Measurements from ENCODE around the gene C11orf16. TPM values are rescaled to one million over a fixed set of nuclear protein-coding genes. Genes with fewer than 3 reads are reported as not detected.

C11orf16 gene
- total RNA-seq, 1 donor from 2014 or later, result not detected

DNA sequence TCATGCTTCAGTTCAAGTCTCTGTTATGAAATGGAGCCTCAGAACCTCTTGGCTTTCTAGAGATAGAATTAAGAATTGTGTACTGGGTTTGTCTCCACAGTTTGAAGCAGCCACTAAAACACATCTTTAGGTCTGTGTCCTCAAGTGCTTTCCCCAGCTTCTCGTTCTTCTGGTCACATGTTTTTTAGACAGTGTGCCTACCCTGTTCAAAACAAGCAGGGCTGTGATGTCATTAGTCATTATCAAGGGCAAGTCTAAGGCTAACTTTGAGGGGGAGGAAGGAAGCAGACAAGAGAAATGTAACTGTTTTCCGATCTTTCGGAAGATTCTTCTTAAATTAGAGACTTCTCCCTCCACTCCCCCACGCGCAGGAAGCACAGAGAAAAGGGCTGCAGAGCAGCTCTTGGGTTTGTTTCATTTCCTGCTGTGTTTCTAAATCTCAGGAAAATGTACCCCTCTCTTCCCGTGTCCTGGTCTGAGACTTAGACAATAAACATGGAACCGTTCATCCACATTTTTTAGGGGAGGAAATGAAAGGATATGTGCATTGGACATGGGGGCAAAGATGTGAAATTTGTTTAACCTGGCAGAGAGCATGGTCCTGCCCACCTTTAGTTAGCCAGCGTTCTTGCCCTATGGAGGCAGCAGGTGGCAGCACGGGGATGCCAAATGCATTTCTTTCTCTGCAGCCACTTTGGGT is 18.6 kb downstream of the C11orf16 start:
- Histone ChIP-seq H3K27me3 (no peaks in the 10 kb centered on the region), H3K9me3 (no peaks in the 10 kb centered on the region), H3K36me3 (peaks cover 34% of the 10 kb centered on the region), H3K4me3 (peak overlapping the region; percentile 17), H3K4me1 (peaks cover 47% of the 10 kb centered on the region), H3K27ac (peak overlapping the region; percentile 59)
- ATAC-seq (no peak), DNase-seq (no peak)
- intact Hi-C loops (cut with DNase I), result no loop called here
- TF ChIP-seq, protein P1, sequence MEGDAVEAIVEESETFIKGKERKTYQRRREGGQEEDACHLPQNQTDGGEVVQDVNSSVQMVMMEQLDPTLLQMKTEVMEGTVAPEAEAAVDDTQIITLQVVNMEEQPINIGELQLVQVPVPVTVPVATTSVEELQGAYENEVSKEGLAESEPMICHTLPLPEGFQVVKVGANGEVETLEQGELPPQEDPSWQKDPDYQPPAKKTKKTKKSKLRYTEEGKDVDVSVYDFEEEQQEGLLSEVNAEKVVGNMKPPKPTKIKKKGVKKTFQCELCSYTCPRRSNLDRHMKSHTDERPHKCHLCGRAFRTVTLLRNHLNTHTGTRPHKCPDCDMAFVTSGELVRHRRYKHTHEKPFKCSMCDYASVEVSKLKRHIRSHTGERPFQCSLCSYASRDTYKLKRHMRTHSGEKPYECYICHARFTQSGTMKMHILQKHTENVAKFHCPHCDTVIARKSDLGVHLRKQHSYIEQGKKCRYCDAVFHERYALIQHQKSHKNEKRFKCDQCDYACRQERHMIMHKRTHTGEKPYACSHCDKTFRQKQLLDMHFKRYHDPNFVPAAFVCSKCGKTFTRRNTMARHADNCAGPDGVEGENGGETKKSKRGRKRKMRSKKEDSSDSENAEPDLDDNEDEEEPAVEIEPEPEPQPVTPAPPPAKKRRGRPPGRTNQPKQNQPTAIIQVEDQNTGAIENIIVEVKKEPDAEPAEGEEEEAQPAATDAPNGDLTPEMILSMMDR (IDR thresholded peaks at IDR 0.05), result peak; percentile 70

DNA sequence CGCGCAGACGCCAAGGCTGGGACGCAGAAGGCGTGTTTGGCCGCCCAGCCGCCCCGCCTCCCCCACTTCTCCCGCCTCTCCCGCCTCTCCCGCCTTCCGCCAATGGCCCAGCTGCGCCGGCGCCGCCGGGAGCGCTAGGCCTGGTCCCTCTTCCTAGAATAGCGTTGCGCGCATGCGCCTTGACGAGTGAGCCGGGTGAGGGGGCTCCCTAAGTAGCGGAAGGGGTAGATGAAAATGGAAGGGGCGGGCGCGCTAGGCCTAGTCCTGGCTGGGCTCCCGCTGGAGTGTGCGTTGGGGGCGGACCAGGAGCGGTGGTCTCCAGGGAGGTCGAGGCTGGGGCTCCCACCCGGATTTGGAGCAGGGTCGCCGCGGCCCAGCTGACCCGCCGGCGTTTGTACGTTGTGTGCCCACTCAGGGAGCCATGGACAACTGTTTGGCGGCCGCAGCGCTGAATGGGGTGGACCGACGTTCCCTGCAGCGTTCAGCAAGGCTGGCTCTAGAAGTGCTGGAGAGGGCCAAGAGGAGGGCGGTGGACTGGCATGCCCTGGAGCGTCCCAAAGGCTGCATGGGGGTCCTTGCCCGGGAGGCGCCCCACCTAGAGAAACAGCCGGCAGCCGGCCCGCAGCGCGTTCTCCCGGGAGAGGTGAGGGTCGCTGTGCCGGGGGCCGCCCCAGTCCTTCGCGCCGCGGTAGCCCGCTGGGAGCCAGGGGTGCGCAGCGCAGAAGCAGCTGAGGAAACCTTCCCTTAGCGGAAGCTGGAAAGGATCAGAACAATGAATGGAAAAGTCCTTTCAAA is 21.5 kb downstream of the C11orf16 start, which contains the start of gene AKIP1:
TSS of gene AKIP1 (plus strand) at position 161 of the 795 bp plus-strand sequence. CDS start at position 422, 261 bp downstream.
- H3K36me3 ChIP-seq, result peaks cover 10% of the 10 kb centered on the region
- peak within 1 kb of the TSS; percentile 86 for H3K27ac ChIP-seq
- ATAC-seq, result peak; percentile 98
- H3K27me3 ChIP-seq, result no peaks in the 10 kb centered on the region
- H3K9me3 ChIP-seq, result no peaks in the 10 kb centered on the region
- intact Hi-C loops (cut with DNase I), result no loop called here
- DNase-seq, result peak; percentile 98
- H3K4me3 ChIP-seq, result peak within 1 kb of the TSS; percentile 97
- H3K4me1 ChIP-seq, result peaks cover 32% of the 10 kb centered on the region
- TF ChIP-seq, protein P1 (IDR thresholded peaks at IDR 0.05), result no peak

DNA sequence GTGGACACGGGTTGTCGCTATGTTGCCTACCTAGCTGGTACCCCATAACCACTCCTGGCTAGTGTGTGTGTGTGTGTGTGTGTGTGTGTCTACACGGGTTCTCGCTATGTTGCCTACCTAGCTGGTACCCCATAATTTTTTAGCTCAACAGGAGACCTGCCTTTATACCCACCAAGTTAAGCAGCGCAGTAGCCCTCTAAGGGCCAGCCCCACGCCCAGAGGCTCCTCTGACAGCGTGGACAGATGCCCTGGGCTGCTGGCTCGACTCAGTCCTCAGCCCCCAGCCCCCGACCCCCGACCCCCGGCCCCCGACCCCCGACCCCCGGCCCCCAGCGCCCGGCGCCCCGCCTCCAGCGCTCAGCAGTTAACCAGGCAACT is 22.1 kb downstream of the C11orf16 start:
- H3K4me3 ChIP-seq, result peak overlapping the region; percentile 97
- H3K9me3 ChIP-seq, result no peaks in the 10 kb centered on the region
- TF ChIP-seq, protein P1 (IDR thresholded peaks at IDR 0.05), result no peak
- peaks cover 9% of the 10 kb centered on the region for H3K36me3 ChIP-seq
- DNase-seq (no peak), ATAC-seq (peak; percentile 12)
- intact Hi-C loops (cut with DNase I), result no loop called here
- H3K27me3 ChIP-seq, result no peaks in the 10 kb centered on the region
- peaks cover 32% of the 10 kb centered on the region for H3K4me1 ChIP-seq
- no peak overlapping the region for H3K27ac ChIP-seq

DNA sequence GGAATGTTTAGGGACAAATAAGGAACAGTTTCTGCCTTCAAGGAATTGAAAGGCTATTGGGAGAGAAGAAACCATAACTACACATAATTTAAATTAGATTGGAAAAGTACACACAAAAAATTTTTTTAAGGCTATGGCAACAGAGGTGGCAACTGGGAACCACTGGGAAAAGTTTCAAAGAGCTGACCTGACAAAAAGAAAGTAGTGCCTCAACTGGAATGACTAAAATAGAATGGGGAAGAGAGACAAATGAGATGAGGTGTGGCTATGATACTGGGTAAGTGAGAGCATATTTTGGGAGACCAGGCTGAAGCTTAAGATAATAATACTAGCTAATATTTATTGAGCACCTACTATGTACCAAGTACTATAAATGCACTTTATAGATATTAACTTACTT is 24.6 kb downstream of the C11orf16 start:
- no peak overlapping the region for H3K4me3 ChIP-seq
- H3K36me3 ChIP-seq, result no peaks in the 10 kb centered on the region
- peaks cover 14% of the 10 kb centered on the region for H3K4me1 ChIP-seq
- no peaks in the 10 kb centered on the region for H3K27me3 ChIP-seq
- H3K9me3 ChIP-seq, result no peaks in the 10 kb centered on the region
- no peak overlapping the region for H3K27ac ChIP-seq
- TF ChIP-seq, protein P1 (IDR thresholded peaks at IDR 0.05), result no peak
- intact Hi-C loops (cut with DNase I), result no loop called here
- ATAC-seq (no peak), DNase-seq (no peak)

DNA sequence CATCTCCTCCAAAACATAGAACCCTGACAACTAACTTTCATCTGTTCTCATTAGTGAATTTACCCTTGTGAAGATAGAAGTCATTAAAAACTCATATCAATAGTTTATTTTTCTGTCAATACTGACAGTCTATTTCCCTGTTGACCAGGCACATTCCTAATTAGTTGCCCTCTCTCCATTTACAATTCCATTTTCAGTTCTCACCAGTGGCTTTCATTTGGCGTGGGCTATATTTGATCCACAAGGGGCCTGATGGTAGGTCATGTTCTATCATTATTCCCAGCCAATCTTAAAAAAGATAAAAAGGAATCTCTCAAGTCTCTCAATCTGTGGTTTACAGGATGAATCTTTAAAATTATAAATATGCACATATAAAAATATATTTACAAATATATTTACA is 25.6 kb downstream of the C11orf16 start:
- H3K36me3 ChIP-seq, result no peaks in the 10 kb centered on the region
- intact Hi-C loops (cut with DNase I), result no loop called here
- TF ChIP-seq, protein P1 (IDR thresholded peaks at IDR 0.05), result no peak
- H3K27me3 ChIP-seq, result no peaks in the 10 kb centered on the region
- DNase-seq, result no peak
- H3K9me3 ChIP-seq, result no peaks in the 10 kb centered on the region
- ATAC-seq, result no peak
- H3K4me3 ChIP-seq, result no peak overlapping the region
- no peak overlapping the region for H3K27ac ChIP-seq
- H3K4me1 ChIP-seq, result peaks cover 8% of the 10 kb centered on the region
